ENCODE data around the gene CREB3L2. TPM values are rescaled to one million over a fixed set of nuclear protein-coding genes. Genes with fewer than 3 reads are reported as not detected.
"Not testable (repeated sequence)": the region's sequence is repeated elsewhere in the genome, so short reads cannot be mapped to it uniquely, and the experiment has no call there.

The CREB3L2 gene
- total RNA-seq, 1 donor from 2014 or later, result 28.3 TPM

DNA sequence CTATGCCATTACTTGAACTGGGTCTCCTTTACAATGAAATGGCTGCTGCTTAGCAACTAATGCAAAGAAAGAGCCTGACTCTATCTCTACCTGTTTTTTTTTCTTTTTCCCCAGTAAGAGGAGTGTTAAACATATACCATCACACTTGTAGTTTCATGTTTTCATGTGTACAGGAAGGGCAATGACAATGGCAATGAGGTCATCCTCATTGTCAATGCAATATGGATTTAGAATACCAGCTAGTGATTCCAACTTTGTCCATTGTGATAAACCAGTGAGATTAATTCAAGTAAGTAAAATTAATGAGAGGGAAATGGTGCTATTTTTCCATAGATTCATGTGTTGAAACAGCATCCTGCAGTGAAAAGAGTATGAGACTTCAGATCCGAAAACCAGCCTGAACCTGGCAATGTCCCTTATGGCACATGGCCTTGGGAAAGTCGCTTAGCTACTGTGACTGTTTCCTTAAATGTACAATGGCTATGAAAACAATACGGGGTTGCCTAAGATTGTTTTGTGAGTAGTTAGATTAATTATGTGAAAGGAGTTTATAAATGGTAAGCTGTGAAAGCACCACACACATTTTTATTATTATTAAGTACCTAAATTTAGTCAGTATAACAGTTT is 166.3 kb downstream of the CREB3L2 start:
- ATAC-seq, result no peak

DNA sequence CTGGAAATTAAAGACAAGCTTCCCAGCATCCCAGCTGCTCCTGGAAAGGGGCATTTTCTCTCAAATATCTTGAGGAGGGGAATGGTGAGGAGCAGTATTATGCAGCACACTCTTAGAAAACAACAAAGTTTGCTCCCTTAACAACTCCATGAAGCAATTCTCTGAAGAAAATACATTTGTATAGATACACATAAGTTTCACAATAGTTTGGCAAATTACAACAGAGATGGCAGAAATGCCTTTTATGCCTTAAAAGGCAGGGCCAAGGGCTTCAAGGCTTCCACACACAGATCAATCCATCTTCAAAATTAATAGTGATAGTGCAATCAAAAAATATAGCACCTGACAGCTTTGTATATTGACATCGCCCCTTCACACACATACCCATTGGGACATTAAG is 167.3 kb downstream of the CREB3L2 start:
- no peak for ATAC-seq

DNA sequence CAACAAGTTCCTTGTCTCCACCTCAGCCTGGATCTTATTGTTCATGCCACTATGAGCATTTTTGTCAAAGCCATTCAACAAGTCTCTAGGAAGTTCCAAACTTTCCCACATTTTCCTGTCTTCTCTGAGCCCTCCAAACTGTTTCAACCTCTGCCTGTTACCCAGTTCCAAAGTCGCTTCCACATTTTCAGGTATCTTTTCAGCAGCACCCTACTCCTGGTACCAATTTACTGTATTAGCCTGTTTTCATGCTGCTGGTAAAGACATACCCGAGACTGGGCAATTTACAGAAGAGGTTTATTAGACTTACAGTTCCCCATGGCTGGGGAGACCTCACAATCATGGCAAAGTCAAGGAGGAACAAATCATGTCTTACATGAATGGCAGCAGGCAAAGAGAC is 168.9 kb downstream of the CREB3L2 start:
- ATAC-seq, result not testable (repeated sequence)

DNA sequence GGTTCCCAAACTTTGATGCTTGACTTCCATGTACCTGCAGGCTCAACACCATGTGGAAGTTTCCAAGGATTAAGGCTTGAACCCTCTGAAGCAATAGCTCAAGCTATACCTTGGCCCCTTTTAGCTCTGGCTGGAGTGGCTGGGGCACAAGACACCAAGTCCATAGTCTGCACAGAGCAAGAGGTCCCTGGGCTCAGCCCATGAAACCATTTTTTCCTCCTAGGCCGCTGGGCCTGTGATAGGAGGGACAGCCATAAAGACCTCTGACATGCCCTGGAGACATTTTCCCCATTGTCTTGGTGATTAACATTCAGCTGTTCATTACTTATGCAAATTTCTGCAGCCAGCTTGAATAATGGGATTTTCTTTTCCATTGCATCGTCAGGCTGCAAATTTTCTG is 169.5 kb downstream of the CREB3L2 start:
- ATAC-seq, result no peak

DNA sequence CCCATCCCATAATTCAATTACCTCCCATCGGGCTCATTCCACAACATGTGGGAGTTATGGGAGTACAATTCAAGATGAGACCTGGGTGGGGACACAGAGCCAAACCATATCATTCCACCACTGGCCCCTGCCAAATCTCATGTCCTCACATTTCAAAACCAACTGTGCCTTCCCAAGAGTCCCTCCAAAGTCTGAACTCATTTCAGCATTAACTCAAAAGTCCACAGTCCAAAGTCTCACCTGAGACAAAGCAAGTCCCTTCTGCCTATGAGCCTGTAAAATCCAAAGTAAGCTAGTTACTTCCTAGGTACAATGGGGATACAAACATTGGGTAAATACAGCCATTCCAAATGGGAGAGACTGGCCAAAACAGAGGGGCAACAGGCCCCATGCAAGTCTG is 170.3 kb downstream of the CREB3L2 start:
- ATAC-seq, result not testable (repeated sequence)

DNA sequence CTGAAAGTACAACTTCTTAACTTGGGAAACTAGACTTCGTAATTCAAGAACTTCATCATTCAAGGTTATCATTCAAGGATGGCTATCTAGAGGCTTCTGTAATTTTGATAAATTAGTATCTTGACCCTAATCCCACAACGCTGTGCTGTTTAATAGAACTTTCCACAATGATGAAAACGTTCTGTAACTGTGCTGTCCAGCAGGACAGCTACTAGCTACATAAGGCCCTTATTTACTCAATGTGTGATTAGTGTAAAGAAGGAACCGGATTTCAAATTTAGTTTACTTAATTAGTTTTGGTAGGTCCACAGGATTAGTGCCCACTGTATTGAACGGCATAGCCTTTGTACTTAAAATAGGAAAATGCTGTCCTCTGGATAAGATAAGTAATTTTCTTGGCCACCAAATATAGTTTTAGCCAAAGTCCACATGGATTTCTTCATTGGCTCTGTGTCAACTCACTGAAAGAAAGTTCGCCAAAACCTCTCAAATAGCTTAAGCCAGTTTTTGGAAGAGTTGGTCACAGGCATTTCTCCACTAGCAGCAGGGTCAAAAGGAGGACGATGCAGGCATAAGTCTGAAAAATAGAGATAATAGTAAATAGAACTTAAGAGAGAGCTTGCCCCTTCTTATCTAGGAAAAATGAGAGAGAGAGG is 172.4 kb downstream of the CREB3L2 start:
- ATAC-seq, result no peak

DNA sequence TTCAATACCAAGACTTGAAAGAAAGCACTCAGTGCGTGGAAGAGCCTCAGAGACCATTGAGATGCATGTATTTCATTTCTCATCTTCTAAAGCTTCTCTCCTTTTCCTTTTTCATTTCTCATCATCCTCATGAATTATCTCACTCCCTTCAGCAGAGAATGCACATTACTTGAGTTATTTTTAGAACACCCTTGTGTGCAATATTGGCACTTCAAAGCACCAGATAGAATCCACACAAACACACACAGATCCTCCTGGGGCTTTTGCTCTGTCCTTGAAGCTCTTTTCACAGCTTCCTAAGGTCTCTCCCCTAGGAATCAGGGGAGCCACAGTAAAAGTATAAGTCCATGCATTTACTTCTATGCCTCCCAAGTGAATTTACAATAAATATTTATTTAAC is 173.4 kb downstream of the CREB3L2 start:
- no peak for ATAC-seq

DNA sequence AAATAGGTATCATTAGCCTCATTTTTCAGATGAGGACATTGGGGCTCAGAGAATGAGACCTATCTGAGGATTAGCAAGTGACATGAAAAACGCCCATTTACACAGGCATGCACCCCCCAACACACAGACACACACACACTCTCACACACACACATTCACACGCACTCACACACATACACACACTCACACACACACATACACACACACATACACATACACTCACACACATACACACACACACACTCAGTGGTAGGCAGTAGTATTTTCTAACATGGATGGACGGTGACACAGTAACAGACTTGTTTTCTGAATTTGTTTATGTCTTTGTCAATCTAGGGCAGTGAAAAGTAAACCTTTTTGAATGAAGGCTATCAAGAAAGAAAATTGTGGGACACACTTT is 176.4 kb downstream of the CREB3L2 start:
- ATAC-seq, result no peak

Other genes with a start within 250 kb of the CREB3L2 start
- gene DGKI, start 155.1 kb downstream of the CREB3L2 start, total RNA-seq, result 0.20 TPM
- gene AKR1D1, start 74.4 kb upstream of the CREB3L2 start, total RNA-seq, result not detected

Measured in esophagus mucosa (tissue), 1 donor.